Stimulated activated CD4-positive, alpha-beta T cell treated with anti-CD3 and anti-CD28 coated beads, Interleukin-1b, Interleukin-23, amount 100 ng/mL, for 1 hour (primary cell): ENCODE data around the gene MRPL57.
"Not testable (repeated sequence)": the region's sequence is repeated elsewhere in the genome, so short reads cannot be mapped to it uniquely, and the experiment has no call there.

ENCODE experiments used
- DNase-seq, 2 donors: peaks; one replicate each; pipeline ENCODE4 v3.0.0-alpha.2; 2020; ENCODE audit warnings: low read depth in 2 of 2

The MRPL57 gene

GRCh38 chr13:21197606-21198225 lies 21.3 kb downstream of the MRPL57 start:
- DNase-seq, result not testable (repeated sequence)

- not testable (repeated sequence) for DNase-seq
Observed at GRCh38 chr13:21198391-21198790, 21.9 kb downstream of the MRPL57 start.

GRCh38 chr13:21201456-21202190 lies 25.2 kb downstream of the MRPL57 start:
- DNase-seq, result not testable (repeated sequence)

- DNase-seq, result no peak
Observed at GRCh38 chr13:21202767-21203531, 26.5 kb downstream of the MRPL57 start.

GRCh38 chr13:21208652-21209154 lies 32.2 kb downstream of the MRPL57 start:
- DNase-seq, result no peak

- DNase-seq, result no peak
Observed at GRCh38 chr13:21212138-21212775, 35.8 kb downstream of the MRPL57 start.

GRCh38 chr13:21215419-21215818 lies 39.0 kb downstream of the MRPL57 start:
- DNase-seq, result not testable (repeated sequence)

- DNase-seq, result no peak
Observed at GRCh38 chr13:21216332-21216731, 39.9 kb downstream of the MRPL57 start.

GRCh38 chr13:21218351-21219035 lies 42.0 kb downstream of the MRPL57 start:
- DNase-seq, result no peak

- no peak for DNase-seq
Observed at GRCh38 chr13:21219036-21219381, 42.6 kb downstream of the MRPL57 start.

- DNase-seq, result not testable (repeated sequence)
Observed at GRCh38 chr13:21219716-21220115, 43.3 kb downstream of the MRPL57 start.

- no peak for DNase-seq
Observed at GRCh38 chr13:21221268-21221667, 44.8 kb downstream of the MRPL57 start.

- no peak for DNase-seq
Observed at GRCh38 chr13:21225082-21225481, 48.6 kb downstream of the MRPL57 start.

- DNase-seq, result no peak
Observed at GRCh38 chr13:21225841-21226581, 49.6 kb downstream of the MRPL57 start.

- DNase-seq, result no peak
Observed at GRCh38 chr13:21227917-21228316, 51.5 kb downstream of the MRPL57 start.
